ENCODE results near the gene TSPAN8.

DNA sequence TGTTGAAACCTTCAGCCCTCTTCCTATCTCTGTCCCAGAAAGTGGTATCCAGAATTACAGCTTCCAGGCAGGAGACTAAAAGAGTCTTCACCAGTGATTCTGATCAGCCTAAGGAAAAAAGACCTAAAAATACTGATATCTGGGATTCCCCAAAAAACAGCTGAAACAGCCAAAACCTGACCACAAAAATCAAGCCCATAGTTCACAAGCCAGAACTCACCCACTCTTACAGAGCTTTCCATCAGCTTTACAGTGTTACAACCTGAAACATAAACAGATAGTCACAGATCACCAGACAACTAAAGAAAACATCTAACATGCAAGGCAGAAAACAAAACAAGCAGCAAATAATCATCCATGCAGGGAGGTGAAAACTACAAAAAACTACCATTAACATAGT lies 26.0 kb upstream of the TSPAN8 start:
- TF ChIP-seq, protein P1, sequence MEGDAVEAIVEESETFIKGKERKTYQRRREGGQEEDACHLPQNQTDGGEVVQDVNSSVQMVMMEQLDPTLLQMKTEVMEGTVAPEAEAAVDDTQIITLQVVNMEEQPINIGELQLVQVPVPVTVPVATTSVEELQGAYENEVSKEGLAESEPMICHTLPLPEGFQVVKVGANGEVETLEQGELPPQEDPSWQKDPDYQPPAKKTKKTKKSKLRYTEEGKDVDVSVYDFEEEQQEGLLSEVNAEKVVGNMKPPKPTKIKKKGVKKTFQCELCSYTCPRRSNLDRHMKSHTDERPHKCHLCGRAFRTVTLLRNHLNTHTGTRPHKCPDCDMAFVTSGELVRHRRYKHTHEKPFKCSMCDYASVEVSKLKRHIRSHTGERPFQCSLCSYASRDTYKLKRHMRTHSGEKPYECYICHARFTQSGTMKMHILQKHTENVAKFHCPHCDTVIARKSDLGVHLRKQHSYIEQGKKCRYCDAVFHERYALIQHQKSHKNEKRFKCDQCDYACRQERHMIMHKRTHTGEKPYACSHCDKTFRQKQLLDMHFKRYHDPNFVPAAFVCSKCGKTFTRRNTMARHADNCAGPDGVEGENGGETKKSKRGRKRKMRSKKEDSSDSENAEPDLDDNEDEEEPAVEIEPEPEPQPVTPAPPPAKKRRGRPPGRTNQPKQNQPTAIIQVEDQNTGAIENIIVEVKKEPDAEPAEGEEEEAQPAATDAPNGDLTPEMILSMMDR (IDR thresholded peaks at IDR 0.05 in 2 of 3, conservative IDR thresholded peaks at IDR 0.05 in 1 of 3; ENCODE audit: control insufficient read depth in 2 of 3, extremely low read depth in 1 of 3, insufficient read depth in 1 of 3, low read depth in 3 of 3, low read length in 3 of 3), result no peak
- TF ChIP-seq PAX8 (IDR thresholded peaks at IDR 0.05), result no peak
- no peak for TF ChIP-seq EP300 (IDR thresholded peaks at IDR 0.05; ENCODE audit: borderline replicate concordance in 1 of 2, control insufficient read depth in 1 of 2, low read depth in 2 of 2, low read length in 2 of 2)
